Liver (tissue), 2 donors: Measurements from ENCODE around the gene HOMER3.

Experiments
- FOXA1 ChIP-seq: IDR thresholded peaks from 2 replicates; pipeline ENCODE4 v1.6.1; 2016; ENCODE audit warnings: antibody characterized with exemption
- REST ChIP-seq: IDR thresholded peaks from 2 replicates; pipeline ENCODE4 v1.6.1; 2016; ENCODE audit warnings: antibody characterized with exemption, mild to moderate bottlenecking
- TF ChIP-seq, protein P1 (sequence below): fragments of 150-350 bp; IDR thresholded peaks from 2 replicates; pipeline ENCODE4 v1.5.1; 2017; ENCODE audit warnings: improper control_type of control experiment, low read depth, low read length; ENCODE audit not compliant: missing input control
- donor health status: healthy.

- TF ChIP-seq, protein P1, sequence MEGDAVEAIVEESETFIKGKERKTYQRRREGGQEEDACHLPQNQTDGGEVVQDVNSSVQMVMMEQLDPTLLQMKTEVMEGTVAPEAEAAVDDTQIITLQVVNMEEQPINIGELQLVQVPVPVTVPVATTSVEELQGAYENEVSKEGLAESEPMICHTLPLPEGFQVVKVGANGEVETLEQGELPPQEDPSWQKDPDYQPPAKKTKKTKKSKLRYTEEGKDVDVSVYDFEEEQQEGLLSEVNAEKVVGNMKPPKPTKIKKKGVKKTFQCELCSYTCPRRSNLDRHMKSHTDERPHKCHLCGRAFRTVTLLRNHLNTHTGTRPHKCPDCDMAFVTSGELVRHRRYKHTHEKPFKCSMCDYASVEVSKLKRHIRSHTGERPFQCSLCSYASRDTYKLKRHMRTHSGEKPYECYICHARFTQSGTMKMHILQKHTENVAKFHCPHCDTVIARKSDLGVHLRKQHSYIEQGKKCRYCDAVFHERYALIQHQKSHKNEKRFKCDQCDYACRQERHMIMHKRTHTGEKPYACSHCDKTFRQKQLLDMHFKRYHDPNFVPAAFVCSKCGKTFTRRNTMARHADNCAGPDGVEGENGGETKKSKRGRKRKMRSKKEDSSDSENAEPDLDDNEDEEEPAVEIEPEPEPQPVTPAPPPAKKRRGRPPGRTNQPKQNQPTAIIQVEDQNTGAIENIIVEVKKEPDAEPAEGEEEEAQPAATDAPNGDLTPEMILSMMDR: no peak
- TF ChIP-seq REST: no peak
- TF ChIP-seq FOXA1: no peak
Observed at GRCh38 chr19:18951721-18952281, 10.8 kb upstream of the HOMER3 start.
